IMR-90 (cell line): ENCODE results near the gene ZDHHC17.

ENCODE experiments used
- CHD1 ChIP-seq: IDR thresholded peaks from 2 replicates; pipeline ENCODE4 v1.6.1; 2012; ENCODE audit warnings: low read depth, low read length, improper control_type of control experiment
- FOS ChIP-seq: fragments of 150-350 bp; IDR thresholded peaks from 2 replicates; pipeline ENCODE4 v1.6.1; 2016; ENCODE audit warnings: low read depth, low read length
- MAFK ChIP-seq: IDR thresholded peaks from 2 replicates; pipeline ENCODE4 v1.6.1; 2012; ENCODE audit warnings: low read depth, low read length, improper control_type of control experiment
- MAZ ChIP-seq: IDR thresholded peaks from 2 replicates; pipeline ENCODE4 v1.6.1; 2012; ENCODE audit warnings: low read depth, mild to moderate bottlenecking, low read length, improper control_type of control experiment, moderate library complexity, borderline replicate concordance
- MXI1 ChIP-seq: IDR thresholded peaks from 2 replicates; pipeline ENCODE4 v1.6.1; 2012; ENCODE audit warnings: low read depth, mild to moderate bottlenecking, low read length, moderate library complexity, borderline replicate concordance
- POLR2A ChIP-seq: IDR thresholded peaks from 2 replicates; pipeline ENCODE4 v1.6.1; 2012; ENCODE audit warnings: mild to moderate bottlenecking, low read depth, low read length
- RAD21 ChIP-seq: IDR thresholded peaks from 2 replicates; pipeline ENCODE4 v1.6.1; 2012; ENCODE audit warnings: low read length, improper control_type of control experiment
- RCOR1 ChIP-seq: IDR thresholded peaks from 2 replicates; pipeline ENCODE4 v1.6.1; 2012; ENCODE audit warnings: mild to moderate bottlenecking, low read length, improper control_type of control experiment; ENCODE audit not compliant: insufficient replicate concordance
- TF ChIP-seq, protein P1 (sequence below): conservative IDR thresholded peaks from 2 replicates; pipeline ENCODE4 v1.5.1; 2012; ENCODE audit warnings: mild to moderate bottlenecking, low read depth, low read length, improper control_type of control experiment
- TF ChIP-seq, protein P2 (sequence below): fragments of 150-350 bp; IDR thresholded peaks from 2 replicates; pipeline ENCODE4 v1.6.1; 2017; ENCODE audit warnings: mild to moderate bottlenecking, antibody characterized with exemption, low read length, low read depth

DNA sequence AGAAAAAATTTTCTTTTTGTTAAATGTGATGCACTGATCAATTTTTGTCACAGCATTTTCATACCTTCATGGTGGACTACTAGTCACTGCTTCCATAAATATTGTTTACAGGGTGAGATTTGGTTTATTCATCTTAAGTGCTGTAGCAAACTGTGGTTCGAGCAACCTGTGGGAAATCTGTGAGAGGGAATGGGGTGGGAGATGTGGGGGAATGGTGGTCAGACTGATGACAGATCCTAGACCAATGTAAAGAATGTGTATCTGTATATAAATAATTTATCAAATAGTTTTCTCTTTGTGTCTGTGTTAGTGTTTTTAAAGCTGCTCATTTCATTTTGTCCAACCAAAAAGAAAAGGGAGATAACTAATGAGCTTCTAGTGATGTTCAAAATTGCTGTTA is 88.2 kb downstream of the ZDHHC17 start:
- TF ChIP-seq, protein P1, sequence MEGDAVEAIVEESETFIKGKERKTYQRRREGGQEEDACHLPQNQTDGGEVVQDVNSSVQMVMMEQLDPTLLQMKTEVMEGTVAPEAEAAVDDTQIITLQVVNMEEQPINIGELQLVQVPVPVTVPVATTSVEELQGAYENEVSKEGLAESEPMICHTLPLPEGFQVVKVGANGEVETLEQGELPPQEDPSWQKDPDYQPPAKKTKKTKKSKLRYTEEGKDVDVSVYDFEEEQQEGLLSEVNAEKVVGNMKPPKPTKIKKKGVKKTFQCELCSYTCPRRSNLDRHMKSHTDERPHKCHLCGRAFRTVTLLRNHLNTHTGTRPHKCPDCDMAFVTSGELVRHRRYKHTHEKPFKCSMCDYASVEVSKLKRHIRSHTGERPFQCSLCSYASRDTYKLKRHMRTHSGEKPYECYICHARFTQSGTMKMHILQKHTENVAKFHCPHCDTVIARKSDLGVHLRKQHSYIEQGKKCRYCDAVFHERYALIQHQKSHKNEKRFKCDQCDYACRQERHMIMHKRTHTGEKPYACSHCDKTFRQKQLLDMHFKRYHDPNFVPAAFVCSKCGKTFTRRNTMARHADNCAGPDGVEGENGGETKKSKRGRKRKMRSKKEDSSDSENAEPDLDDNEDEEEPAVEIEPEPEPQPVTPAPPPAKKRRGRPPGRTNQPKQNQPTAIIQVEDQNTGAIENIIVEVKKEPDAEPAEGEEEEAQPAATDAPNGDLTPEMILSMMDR, result no peak
- TF ChIP-seq FOS (no peak), MAFK (no peak), POLR2A (no peak), RCOR1 (no peak), CHD1 (no peak), RAD21 (no peak), MXI1 (no peak), MAZ (no peak)
- TF ChIP-seq, protein P2, sequence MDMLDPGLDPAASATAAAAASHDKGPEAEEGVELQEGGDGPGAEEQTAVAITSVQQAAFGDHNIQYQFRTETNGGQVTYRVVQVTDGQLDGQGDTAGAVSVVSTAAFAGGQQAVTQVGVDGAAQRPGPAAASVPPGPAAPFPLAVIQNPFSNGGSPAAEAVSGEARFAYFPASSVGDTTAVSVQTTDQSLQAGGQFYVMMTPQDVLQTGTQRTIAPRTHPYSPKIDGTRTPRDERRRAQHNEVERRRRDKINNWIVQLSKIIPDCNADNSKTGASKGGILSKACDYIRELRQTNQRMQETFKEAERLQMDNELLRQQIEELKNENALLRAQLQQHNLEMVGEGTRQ, result no peak
